ENCODE results near the gene AKT1. TPM values are rescaled to one million over a fixed set of nuclear protein-coding genes. Genes with fewer than 3 reads are reported as not detected.

AKT1 gene
- 149 and 180 TPM in 2 replicates for total RNA-seq

DNA sequence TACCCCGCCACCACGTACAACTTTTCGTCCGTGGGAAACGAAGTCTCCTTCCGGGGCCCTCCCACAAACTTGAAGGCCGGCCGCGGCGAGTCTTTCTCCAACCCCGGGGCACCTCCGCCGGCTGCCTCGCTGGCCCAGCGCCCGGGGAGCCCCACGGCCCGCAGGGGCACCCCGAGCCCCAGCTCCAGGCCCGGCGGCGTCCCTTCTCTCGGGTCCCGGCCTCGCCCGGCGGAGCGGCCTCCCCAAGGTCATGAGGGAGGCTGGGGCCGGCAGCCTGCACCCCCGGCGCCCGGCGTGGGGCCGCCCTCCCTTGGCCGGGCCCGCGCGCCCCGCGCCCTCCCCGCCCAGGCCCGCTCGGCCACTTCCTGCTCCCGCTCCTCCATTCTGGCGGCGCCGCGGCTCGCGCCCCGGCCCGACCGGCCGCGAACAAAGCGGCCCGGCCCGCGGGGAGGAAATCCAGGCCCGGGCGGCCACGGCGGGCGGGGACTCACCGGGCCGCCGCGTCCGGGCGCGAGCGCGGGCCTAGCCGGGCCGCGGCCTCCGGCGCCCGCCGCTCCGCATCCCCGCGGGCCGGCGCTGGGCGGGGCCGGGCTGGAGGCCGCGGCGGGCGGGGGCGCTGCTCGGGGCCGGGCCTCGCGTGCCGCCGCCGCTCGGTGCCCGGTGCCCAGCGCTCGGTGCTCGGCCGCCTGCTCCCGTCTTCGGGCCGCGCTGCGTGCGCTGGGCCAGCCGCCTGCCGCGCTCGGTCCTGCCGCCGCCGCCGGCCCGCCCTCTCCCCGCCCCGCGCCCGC, at the start of gene AKT1:
TSS of gene AKT1 (minus strand) at position 756 of the 788 bp plus-strand sequence. CDS start 3,105 bp downstream, outside the sequence.

DNA sequence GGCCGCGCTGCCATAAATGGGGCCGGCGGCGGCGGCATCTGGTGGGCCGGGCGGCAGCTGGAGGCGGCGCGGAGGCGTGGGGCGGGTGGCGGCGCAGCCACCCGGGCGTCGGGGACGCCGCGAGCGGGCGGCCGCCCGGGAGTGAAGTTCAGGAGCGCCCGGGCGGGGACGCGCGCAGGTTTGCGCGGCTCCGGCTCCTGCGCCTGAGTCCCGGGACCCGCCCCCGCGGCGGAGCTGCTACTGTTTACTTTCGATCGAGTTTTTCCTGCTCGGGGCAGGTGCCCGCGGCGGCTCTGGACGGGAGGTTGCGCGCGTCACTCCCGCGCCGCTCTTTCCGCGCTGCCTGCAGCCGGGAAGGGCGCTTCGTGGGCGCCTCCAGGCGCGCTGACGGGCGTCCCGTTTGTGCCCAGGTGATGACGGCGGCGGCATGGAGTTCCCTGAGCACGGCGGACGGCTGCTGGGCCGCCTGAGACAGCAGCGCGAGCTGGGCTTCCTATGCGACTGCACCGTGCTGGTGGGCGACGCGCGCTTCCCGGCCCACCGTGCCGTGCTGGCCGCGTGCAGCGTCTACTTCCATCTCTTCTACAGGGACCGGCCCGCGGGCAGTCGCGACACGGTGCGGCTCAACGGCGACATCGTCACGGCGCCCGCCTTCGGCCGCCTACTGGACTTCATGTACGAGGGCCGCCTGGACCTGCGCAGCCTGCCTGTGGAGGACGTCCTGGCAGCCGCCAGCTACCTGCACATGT, 5.4 kb upstream of the AKT1 start, which contains the start of gene ZBTB42:
TSS of gene ZBTB42 (plus strand) at position 331 of the 749 bp plus-strand sequence. CDS start at position 428, 97 bp downstream.

DNA sequence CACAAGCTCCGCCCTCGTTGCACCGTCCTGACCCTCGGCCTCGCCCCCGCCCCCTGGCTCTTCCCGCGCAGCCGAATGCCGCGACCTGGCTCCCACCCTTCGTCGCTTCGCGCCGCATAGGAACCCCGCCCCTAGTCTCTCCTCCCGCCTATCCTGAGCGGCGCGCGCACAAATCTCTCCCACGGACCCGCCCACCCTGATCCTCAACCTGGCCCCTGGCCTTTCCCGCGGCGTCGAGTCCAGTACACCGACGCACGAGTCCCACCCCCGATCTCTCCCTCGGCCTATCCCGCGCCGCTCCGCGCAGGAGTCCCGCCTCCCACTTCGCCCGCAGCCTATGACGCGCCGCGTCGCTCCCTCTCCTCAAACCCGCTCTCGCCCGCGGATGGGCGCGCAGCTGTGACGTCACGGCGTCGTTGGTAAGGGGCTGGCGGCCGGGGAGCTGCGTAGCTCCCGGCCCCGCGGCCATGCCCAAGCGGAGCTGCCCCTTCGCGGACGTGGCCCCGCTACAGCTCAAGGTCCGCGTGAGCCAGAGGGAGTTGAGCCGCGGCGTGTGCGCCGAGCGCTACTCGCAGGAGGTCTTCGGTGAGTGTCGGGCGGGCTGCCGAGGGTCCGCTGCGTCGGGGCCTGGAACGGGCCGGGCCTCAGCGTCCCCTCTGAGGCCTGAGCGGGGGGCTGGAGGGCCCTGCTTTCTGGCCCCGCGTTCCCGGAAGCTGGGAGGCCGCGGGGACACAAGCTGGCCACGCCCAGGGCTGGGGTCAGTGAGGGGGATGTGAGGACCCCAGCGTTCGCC, 42.6 kb downstream of the AKT1 start, which contains the start of gene SIVA1:
TSS of gene SIVA1 (plus strand) at position 413 of the 793 bp plus-strand sequence. CDS start at position 468, 55 bp downstream.

GRCh38 chr14:104723651-104724406, 71.7 kb downstream of the AKT1 start, which contains the start of gene ADSS1:
Gene ADSS1, plus strand, starts transcription at chr14:104724229. Its CDS starts 42 bp downstream, at chr14:104724271.

Other genes starting within 250 kb of the AKT1 start
- gene C14orf180, start 216.0 kb downstream of the AKT1 start, total RNA-seq = not detected in 2 replicates
- gene TMEM179, start 191.0 kb downstream of the AKT1 start, total RNA-seq = 0.14 TPM in 1 of 2 replicates, not detected in the other
- 20.2 and 20.8 TPM in 2 replicates for gene INF2, start 106.1 kb downstream of the AKT1 start, total RNA-seq
- 5.3 and 6.5 TPM in 2 replicates for gene ADSS1, start 71.5 kb downstream of the AKT1 start, total RNA-seq
- 70.5 and 78.4 TPM in 2 replicates for gene SIVA1, start 42.6 kb downstream of the AKT1 start, total RNA-seq
- gene ZBTB42, start 5.4 kb upstream of the AKT1 start, total RNA-seq = 1.00 and 1.3 TPM in 2 replicates
- gene CEP170B, start 69.5 kb upstream of the AKT1 start, total RNA-seq = 9.0 and 14.0 TPM in 2 replicates
- 0.09 and 0.14 TPM in 2 replicates for gene PLD4, start 129.1 kb upstream of the AKT1 start, total RNA-seq
- gene AHNAK2, start 182.6 kb upstream of the AKT1 start, total RNA-seq = 59.3 and 96.1 TPM in 2 replicates
- gene CLBA1, start 190.0 kb upstream of the AKT1 start, total RNA-seq = 6.0 and 7.1 TPM in 2 replicates
- 6.7 and 8.3 TPM in 2 replicates for gene CDCA4, start 225.3 kb upstream of the AKT1 start, total RNA-seq

Measured in smooth muscle cell of bladder (primary cell).